GM23248 (cell line): ENCODE data around the gene CSPG4. TPM values are rescaled to one million over a fixed set of nuclear protein-coding genes. Genes with fewer than 3 reads are reported as not detected.
"Not testable (repeated sequence)": the region's sequence is repeated elsewhere in the genome, so short reads cannot be mapped to it uniquely, and the experiment has no call there.

ENCODE experiments used
- DNase-seq: peaks from one replicate; pipeline ENCODE4 v3.0.0-alpha.2; 2015
- H2AFZ ChIP-seq: fragments of 200-600 bp; sonication (generic); 2 replicates; pipeline ENCODE4 v1.6.1; 2016; ENCODE audit warnings: antibody characterized with exemption
- H3F3A ChIP-seq: fragments of 200-600 bp; sonication (generic); 2 replicates; pipeline ENCODE4 v1.6.1; 2016; ENCODE audit warnings: mild to moderate bottlenecking, antibody characterized with exemption, mixed run types; ENCODE audit not compliant: insufficient read depth
- H3K27ac ChIP-seq: fragments of 200-600 bp; sonication (generic); 2 replicates; pipeline ENCODE4 v1.5.1; 2016; ENCODE audit warnings: mild to moderate bottlenecking
- H3K27me3 ChIP-seq: fragments of 200-600 bp; sonication (generic); replicated peaks from 2 replicates; pipeline ENCODE4 v1.6.1; 2016; ENCODE audit warnings: mild to moderate bottlenecking; ENCODE audit not compliant: insufficient read depth
- H3K36me3 ChIP-seq: fragments of 200-600 bp; sonication (generic); 2 replicates; pipeline ENCODE4 v1.6.1; 2016; ENCODE audit warnings: low read depth, mild to moderate bottlenecking
- H3K4me1 ChIP-seq: fragments of 200-600 bp; sonication (generic); 2 replicates; pipeline ENCODE4 v1.6.1; 2016; ENCODE audit warnings: mild to moderate bottlenecking; ENCODE audit not compliant: insufficient read depth
- H3K4me2 ChIP-seq: fragments of 200-600 bp; sonication (generic); one replicate; pipeline ENCODE4 v1.6.1; 2016; ENCODE audit warnings: mild to moderate bottlenecking; ENCODE audit not compliant: unreplicated experiment
- H3K4me3 ChIP-seq: fragments of 200-600 bp; sonication (generic); 2 replicates; pipeline ENCODE4 v1.5.1; 2016; ENCODE audit warnings: mild to moderate bottlenecking
- H3K79me2 ChIP-seq: fragments of 200-600 bp; sonication (generic); 2 replicates; pipeline ENCODE4 v1.6.1; 2016; ENCODE audit warnings: mild to moderate bottlenecking; ENCODE audit not compliant: insufficient read depth
- H3K9ac ChIP-seq: fragments of 200-600 bp; sonication (generic); 2 replicates; pipeline ENCODE4 v1.6.1; 2016; ENCODE audit warnings: mild to moderate bottlenecking
- H3K9me2 ChIP-seq: fragments of 200-600 bp; sonication (generic); 2 replicates; pipeline ENCODE4 v1.6.1; 2016; ENCODE audit warnings: mixed run types, mild to moderate bottlenecking, moderate library complexity; ENCODE audit not compliant: insufficient read depth
- H3K9me3 ChIP-seq: fragments of 200-600 bp; sonication (generic); one replicate; pipeline ENCODE4 v1.6.1; 2017; ENCODE audit warnings: low read depth
- H4K20me1 ChIP-seq: fragments of 200-600 bp; sonication (generic); 2 replicates; pipeline ENCODE4 v1.6.0; 2016; ENCODE audit not compliant: insufficient read depth
- EZH2 ChIP-seq: fragments of 200-600 bp; sonication (generic); IDR thresholded peaks from 2 replicates; pipeline ENCODE4 v1.6.1; 2018; ENCODE audit warnings: antibody characterized with exemption, mild to moderate bottlenecking; ENCODE audit not compliant: insufficient read depth, poor library complexity, severe bottlenecking
- EZH2phosphoT487 ChIP-seq: fragments of 200-600 bp; sonication (generic); IDR thresholded peaks from 2 replicates; pipeline ENCODE4 v1.6.1; 2018; ENCODE audit warnings: antibody characterized with exemption, moderate library complexity, mild to moderate bottlenecking, low read depth; ENCODE audit not compliant: insufficient read depth
- WGBS, 2 experiments: methylation state at CpG; one replicate each; pipeline ENCODE4 v1.1.6; 2015 to 2017; ENCODE audit warnings: low lambda C conversion rate in 2 of 2, low coverage in 1 of 2; ENCODE audit errors: missing lambda C conversion rate in 2 of 2; 5-methylcytosine and 5-hydroxymethylcytosine counted together
- in situ Hi-C: fragments of 300-500 bp; cut with MboI; formaldehyde crosslinking; loops from 2 replicates; pipeline ENCODE4 v1.15.0; 2020
- polyA plus RNA-seq: library from polyadenylated mRNA; unstranded; fragments of >200 nt; fragmentation: Nextera tagmentation; extraction: Ambion mirVana; gene quantifications from 2 replicates; pipeline ENCODE4 v1.2.1, GENCODE V29; 2016
- total RNA-seq: library from RNA; depleted of rRNA; stranded (reverse); fragments of >200 nt; shearing (Covaris generic); gene quantifications from 2 replicates; pipeline ENCODE4 v1.2.3, GENCODE V29; 2014; rRNA removed

The CSPG4 gene, protein sequence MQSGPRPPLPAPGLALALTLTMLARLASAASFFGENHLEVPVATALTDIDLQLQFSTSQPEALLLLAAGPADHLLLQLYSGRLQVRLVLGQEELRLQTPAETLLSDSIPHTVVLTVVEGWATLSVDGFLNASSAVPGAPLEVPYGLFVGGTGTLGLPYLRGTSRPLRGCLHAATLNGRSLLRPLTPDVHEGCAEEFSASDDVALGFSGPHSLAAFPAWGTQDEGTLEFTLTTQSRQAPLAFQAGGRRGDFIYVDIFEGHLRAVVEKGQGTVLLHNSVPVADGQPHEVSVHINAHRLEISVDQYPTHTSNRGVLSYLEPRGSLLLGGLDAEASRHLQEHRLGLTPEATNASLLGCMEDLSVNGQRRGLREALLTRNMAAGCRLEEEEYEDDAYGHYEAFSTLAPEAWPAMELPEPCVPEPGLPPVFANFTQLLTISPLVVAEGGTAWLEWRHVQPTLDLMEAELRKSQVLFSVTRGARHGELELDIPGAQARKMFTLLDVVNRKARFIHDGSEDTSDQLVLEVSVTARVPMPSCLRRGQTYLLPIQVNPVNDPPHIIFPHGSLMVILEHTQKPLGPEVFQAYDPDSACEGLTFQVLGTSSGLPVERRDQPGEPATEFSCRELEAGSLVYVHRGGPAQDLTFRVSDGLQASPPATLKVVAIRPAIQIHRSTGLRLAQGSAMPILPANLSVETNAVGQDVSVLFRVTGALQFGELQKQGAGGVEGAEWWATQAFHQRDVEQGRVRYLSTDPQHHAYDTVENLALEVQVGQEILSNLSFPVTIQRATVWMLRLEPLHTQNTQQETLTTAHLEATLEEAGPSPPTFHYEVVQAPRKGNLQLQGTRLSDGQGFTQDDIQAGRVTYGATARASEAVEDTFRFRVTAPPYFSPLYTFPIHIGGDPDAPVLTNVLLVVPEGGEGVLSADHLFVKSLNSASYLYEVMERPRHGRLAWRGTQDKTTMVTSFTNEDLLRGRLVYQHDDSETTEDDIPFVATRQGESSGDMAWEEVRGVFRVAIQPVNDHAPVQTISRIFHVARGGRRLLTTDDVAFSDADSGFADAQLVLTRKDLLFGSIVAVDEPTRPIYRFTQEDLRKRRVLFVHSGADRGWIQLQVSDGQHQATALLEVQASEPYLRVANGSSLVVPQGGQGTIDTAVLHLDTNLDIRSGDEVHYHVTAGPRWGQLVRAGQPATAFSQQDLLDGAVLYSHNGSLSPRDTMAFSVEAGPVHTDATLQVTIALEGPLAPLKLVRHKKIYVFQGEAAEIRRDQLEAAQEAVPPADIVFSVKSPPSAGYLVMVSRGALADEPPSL (N-terminal part only)
- total RNA-seq (25.8 and 27.6 TPM in 2 replicates), polyA plus RNA-seq (5.3 and 5.6 TPM in 2 replicates)

DNA sequence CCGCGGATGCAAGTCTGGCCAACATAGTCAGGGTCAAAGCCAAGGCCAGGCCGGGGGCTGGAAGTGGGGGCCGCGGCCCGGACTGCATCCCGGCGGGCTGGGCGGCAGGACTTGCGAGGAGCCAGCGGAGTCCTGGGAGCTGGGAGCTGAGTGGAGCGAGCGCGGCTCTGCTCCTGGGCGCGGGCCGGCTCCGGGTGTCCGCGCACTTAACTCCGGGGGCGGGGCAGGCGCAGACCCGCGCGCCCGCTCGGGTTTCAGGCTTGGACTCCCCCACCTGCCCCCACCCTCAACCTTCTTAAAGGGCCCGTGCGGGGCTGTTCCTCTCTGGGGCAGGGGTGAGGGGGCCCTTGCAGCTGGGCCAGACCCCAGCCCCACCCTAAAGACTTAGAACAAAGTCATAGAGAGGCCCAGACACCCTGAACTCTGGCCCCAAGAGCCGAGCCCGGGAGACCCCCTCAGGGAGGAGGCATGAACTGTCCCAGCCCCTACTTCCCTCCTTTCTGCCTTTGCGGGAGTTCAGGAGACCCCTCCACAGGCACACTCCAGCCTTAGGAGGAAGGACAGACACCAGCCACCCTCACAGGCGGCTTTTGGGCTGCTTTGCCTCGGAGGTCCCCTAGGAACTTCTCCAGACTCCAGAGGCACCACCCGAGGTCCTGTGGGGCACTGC lies at the start of gene CSPG4:
TSS of gene CSPG4 (minus strand) at position 181 of the 670 bp plus-strand sequence. CDS start at position 88, 93 bp downstream.
- DNase-seq: peak; percentile 90
- peak within 1 kb of the TSS; percentile 79 for H3K4me3 ChIP-seq
- H4K20me1 ChIP-seq: no peaks in the 10 kb centered on the region
- no peaks in the 10 kb centered on the region for H3K27me3 ChIP-seq
- H3K9ac ChIP-seq: peak within 1 kb of the TSS; percentile 81
- no peak within 1 kb of the TSS for H3K27ac ChIP-seq
- WGBS, 2 experiments: 9 to 18% methylated on average over 19 to 36 of the region's 36 CpGs
- no peaks in the 10 kb centered on the region for H3K36me3 ChIP-seq
- no peak for TF ChIP-seq EZH2phosphoT487
- no peak for TF ChIP-seq EZH2
- H3K9me2 ChIP-seq: no peaks in the 10 kb centered on the region
- no peaks in the 10 kb centered on the region for H3K79me2 ChIP-seq
- no peaks in the 10 kb centered on the region for H3K9me3 ChIP-seq
- H2AFZ ChIP-seq: peak within 1 kb of the TSS; percentile 71
- peaks cover 4% of the 10 kb centered on the region; the same call in 1 of the 2 replicates for H3K4me1 ChIP-seq
- H3K4me2 ChIP-seq: peak within 1 kb of the TSS; percentile 94
- H3F3A ChIP-seq: peaks cover 5% of the 10 kb centered on the region; the same call in 1 of the 2 replicates
- in situ Hi-C loops: no loop called here

DNA sequence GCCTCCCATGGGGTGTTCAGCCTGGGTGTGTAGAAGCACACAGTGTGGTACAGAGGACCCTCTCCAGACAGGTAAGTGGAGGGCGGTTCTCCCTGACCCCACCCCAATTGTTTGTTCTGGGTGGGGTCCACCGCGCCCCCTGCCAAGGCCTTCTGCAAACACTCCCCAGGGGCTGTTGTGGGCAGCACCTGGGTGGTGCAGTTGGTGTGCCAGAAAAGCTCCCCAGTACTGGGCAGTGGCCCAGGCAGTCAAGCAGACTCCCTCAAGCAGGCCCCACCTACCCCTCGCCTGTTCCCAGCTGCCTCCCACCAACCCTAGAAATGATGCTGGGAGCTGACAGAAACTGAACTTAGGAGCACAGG lies 49.7 kb upstream of the CSPG4 start:
- DNase-seq, H3K27ac ChIP-seq, H3K4me3 ChIP-seq, H3K9me2 ChIP-seq, H3F3A ChIP-seq, H3K9ac ChIP-seq, in situ Hi-C loops, H3K79me2 ChIP-seq, H4K20me1 ChIP-seq, H2AFZ ChIP-seq, H3K36me3 ChIP-seq, H3K27me3 ChIP-seq, H3K4me2 ChIP-seq, H3K9me3 ChIP-seq: not testable (repeated sequence)
- peaks cover 11% of the 10 kb centered on the region for H3K4me1 ChIP-seq
- 60 to 67% methylated on average over 1 to 2 of the region's 4 CpGs for WGBS, 2 experiments

DNA sequence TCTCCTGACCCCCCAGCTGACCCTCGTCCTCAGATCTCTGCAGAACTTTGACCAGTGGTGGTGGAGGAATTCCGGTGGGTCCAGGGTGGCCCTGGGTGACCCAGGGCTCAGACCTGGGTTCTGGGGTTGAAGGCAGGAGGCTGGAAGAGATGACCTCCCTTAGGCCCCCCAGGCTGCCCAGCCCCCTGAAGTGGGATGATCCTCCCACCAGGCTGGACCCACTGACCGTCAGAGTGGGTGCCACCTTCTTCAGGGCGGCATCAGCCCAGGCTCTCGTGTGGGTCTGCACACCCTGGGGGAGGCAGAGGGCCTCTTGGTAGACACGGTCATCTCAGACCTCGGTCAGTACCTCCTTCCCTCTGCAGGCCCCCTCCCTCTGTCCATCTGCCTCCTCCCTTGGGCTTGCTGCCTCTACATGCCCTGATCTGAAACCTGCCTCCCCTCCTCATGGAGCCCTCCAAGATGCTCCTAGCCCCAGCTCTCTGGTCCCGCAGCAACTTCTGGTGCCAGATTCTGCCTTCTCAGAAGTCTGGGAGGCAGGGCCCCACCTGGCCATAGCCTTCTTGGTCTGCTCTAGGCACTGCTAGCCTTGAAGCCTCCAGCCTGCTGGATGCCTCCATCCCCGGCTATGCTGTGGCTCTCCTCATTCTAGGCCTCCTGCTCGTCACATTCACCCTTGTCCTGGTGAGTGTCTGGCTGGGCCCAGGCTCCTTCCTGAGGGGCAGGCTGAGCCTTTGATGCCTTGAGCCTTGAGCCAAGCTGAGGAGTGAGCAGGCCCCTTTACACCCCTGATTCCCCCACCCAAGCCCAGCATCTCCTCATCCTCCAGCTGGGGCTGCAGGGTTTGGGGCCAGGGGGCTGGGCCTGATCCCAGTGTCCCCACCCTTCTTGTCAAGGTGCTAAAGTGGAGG lies 49.1 kb upstream of the CSPG4 start:
- Histone ChIP-seq H3K4me2 (no peak overlapping the region), H3K9ac (no peak overlapping the region), H3K4me3 (no peak overlapping the region), H3K27me3 (no peaks in the 10 kb centered on the region), H3K4me1 (peaks cover 11% of the 10 kb centered on the region), H3K27ac (no peak overlapping the region), H3K79me2 (no peaks in the 10 kb centered on the region), H3K9me3 (no peaks in the 10 kb centered on the region), H3F3A (peaks cover 9% of the 10 kb centered on the region), H3K9me2 (no peaks in the 10 kb centered on the region), H4K20me1 (no peaks in the 10 kb centered on the region), H2AFZ (no peak overlapping the region), H3K36me3 (no peaks in the 10 kb centered on the region)
- 89 to 93% methylated on average over 8 to 10 of the region's 10 CpGs for WGBS, 2 experiments
- no peak for DNase-seq
- in situ Hi-C loops: no loop called here
- TF ChIP-seq EZH2phosphoT487 (no peak), EZH2 (no peak)
